DOHH2 (cell line): ENCODE data around the gene ATF7IP.

Experiments used
- H3F3A ChIP-seq: fragments of 200-600 bp; sonication (generic), shearing (Covaris generic); 2 replicates; pipeline ENCODE4 v1.6.0; 2016; ENCODE audit warnings: antibody characterized with exemption, mild to moderate bottlenecking; ENCODE audit not compliant: control insufficient read depth, insufficient read depth
- H3K27ac ChIP-seq: fragments of 200-600 bp; sonication (generic); 2 replicates; pipeline ENCODE4 v1.5.1; 2014; ENCODE audit warnings: low read depth, mild to moderate bottlenecking, low read length, moderate library complexity
- H3K27me3 ChIP-seq: fragments of 200-600 bp; sonication (generic); 2 replicates; pipeline ENCODE4 v1.6.1; 2014; ENCODE audit warnings: mild to moderate bottlenecking, low read length, mixed read lengths; ENCODE audit not compliant: control insufficient read depth
- H3K36me3 ChIP-seq: fragments of 200-600 bp; sonication (generic); 2 replicates; pipeline ENCODE4 v1.6.1; 2014; ENCODE audit warnings: mild to moderate bottlenecking, low read length, moderate library complexity, mixed read lengths; ENCODE audit not compliant: control insufficient read depth
- H3K4me1 ChIP-seq: fragments of 200-600 bp; sonication (generic); 2 replicates; pipeline ENCODE4 v1.6.1; 2014; ENCODE audit warnings: mild to moderate bottlenecking, low read length, mixed read lengths; ENCODE audit not compliant: control insufficient read depth
- H3K4me2 ChIP-seq: fragments of 200-600 bp; sonication (generic); 2 replicates; pipeline ENCODE4 v1.6.0; 2014; ENCODE audit warnings: mild to moderate bottlenecking, low read length, moderate library complexity
- H3K4me3 ChIP-seq: fragments of 200-600 bp; sonication (generic); 2 replicates; pipeline ENCODE4 v1.5.1; 2014; ENCODE audit warnings: mild to moderate bottlenecking, low read length, mixed read lengths
- H3K79me2 ChIP-seq: fragments of 200-600 bp; sonication (generic); 2 replicates; pipeline ENCODE4 v1.6.1; 2014; ENCODE audit warnings: mild to moderate bottlenecking, low read length, mixed read lengths; ENCODE audit not compliant: control insufficient read depth
- H3K9me2 ChIP-seq: fragments of 200-600 bp; sonication (generic); replicated peaks from 2 replicates; pipeline ENCODE4 v1.6.1; 2014; ENCODE audit warnings: mild to moderate bottlenecking, low read length, mixed read lengths; ENCODE audit not compliant: control insufficient read depth
- H3K9me3 ChIP-seq: fragments of 200-600 bp; sonication (generic); 2 replicates; pipeline ENCODE4 v1.6.1; 2014; ENCODE audit warnings: antibody characterized with exemption, low read length, mixed read lengths; ENCODE audit not compliant: control insufficient read depth, insufficient read depth
- H4K20me1 ChIP-seq: fragments of 200-600 bp; sonication (generic); 2 replicates; pipeline ENCODE4 v1.6.0; 2014; ENCODE audit warnings: low read depth, mild to moderate bottlenecking, antibody characterized with exemption, low read length, moderate library complexity; ENCODE audit not compliant: control insufficient read depth, insufficient read depth
- CTCF ChIP-seq: fragments of 200-600 bp; sonication (generic); IDR thresholded peaks from one replicate; pipeline ENCODE4 v1.5.1; 2014; ENCODE audit warnings: antibody characterized with exemption, mild to moderate bottlenecking, low read depth, low read length; ENCODE audit not compliant: poor library complexity, severe bottlenecking
- EZH2phosphoT487 ChIP-seq: fragments of 200-600 bp; sonication (generic); IDR thresholded peaks from 2 replicates; pipeline ENCODE4 v1.6.1; 2017; ENCODE audit warnings: borderline replicate concordance, mild to moderate bottlenecking, antibody characterized with exemption, low read length, moderate library complexity, mixed read lengths

Gene ATF7IP

GRCh38 chr12:14369311-14369710 is 3.8 kb downstream of the ATF7IP start:
- H3F3A ChIP-seq: peaks cover 30% of the 10 kb centered on the region
- peaks cover 44% of the 10 kb centered on the region for H3K36me3 ChIP-seq
- no peaks in the 10 kb centered on the region for H4K20me1 ChIP-seq
- no peak overlapping the region for H3K4me3 ChIP-seq
- H3K9me2 ChIP-seq: no peaks in the 10 kb centered on the region
- peaks cover 72% of the 10 kb centered on the region for H3K79me2 ChIP-seq
- peaks cover 18% of the 10 kb centered on the region for H3K9me3 ChIP-seq
- no peak overlapping the region for H3K4me2 ChIP-seq
- no peak for TF ChIP-seq EZH2phosphoT487
- TF ChIP-seq CTCF: no peak
- no peaks in the 10 kb centered on the region for H3K27me3 ChIP-seq
- H3K4me1 ChIP-seq: peaks cover 25% of the 10 kb centered on the region
- no peak overlapping the region for H3K27ac ChIP-seq

- H3K4me2 ChIP-seq: no peak overlapping the region
- H3K9me2 ChIP-seq: no peaks in the 10 kb centered on the region
- H3F3A ChIP-seq: 0 out of 2 replicates have a peak, but pooled peaks cover 2% of the 10 kb centered on the region
- H3K79me2 ChIP-seq: peaks cover 84% of the 10 kb centered on the region
- no peaks in the 10 kb centered on the region for H3K27me3 ChIP-seq
- peaks cover 16% of the 10 kb centered on the region for H3K9me3 ChIP-seq
- no peak overlapping the region for H3K27ac ChIP-seq
- no peaks in the 10 kb centered on the region for H4K20me1 ChIP-seq
- no peaks in the 10 kb centered on the region for H3K4me1 ChIP-seq
- TF ChIP-seq CTCF (no peak), EZH2phosphoT487 (no peak)
- H3K4me3 ChIP-seq: no peak overlapping the region
- H3K36me3 ChIP-seq: peaks cover 35% of the 10 kb centered on the region
These were observed 7.7 kb downstream of the ATF7IP start for GRCh38 chr12:14373217-14373616.

GRCh38 chr12:14379508-14379907 is 14.0 kb downstream of the ATF7IP start:
- no peak overlapping the region for H3K4me3 ChIP-seq
- H3K27me3 ChIP-seq: no peaks in the 10 kb centered on the region
- H3K9me3 ChIP-seq: peaks cover 49% of the 10 kb centered on the region
- peaks cover 89% of the 10 kb centered on the region for H3K79me2 ChIP-seq
- H3F3A ChIP-seq: peaks cover 9% of the 10 kb centered on the region
- H4K20me1 ChIP-seq: no peaks in the 10 kb centered on the region
- no peak overlapping the region for H3K27ac ChIP-seq
- H3K4me1 ChIP-seq: peaks cover 14% of the 10 kb centered on the region
- H3K4me2 ChIP-seq: no peak overlapping the region
- H3K36me3 ChIP-seq: peaks cover 45% of the 10 kb centered on the region
- no peaks in the 10 kb centered on the region for H3K9me2 ChIP-seq
- TF ChIP-seq EZH2phosphoT487 (no peak), CTCF (no peak)
